K562 treated with DMSO at 1 percent for 48 hours (cell line): ENCODE data around the gene DLL1. TPM values are rescaled to one million over a fixed set of nuclear protein-coding genes. Genes with fewer than 3 reads are reported as not detected.

Experiments
- total RNA-seq: library from RNA; unstranded; fragments of 300-600 nt; gene quantifications from 2 replicates; pipeline ENCODE4 v1.2.3, GENCODE V29; 2022; ENCODE audit warnings: low replicate concordance; ENCODE audit errors: extremely low read depth

Gene DLL1
- not detected in 2 replicates for total RNA-seq

GRCh38 chr6:170290296-170291128, at the start of gene DLL1:
TSS of gene DLL1 (minus strand) at chr6:170291078. CDS start at chr6:170290139, 939 bp downstream.

GRCh38 chr6:170306324-170307079, 15.6 kb upstream of the DLL1 start, which contains the start of gene FAM120B:
TSS of gene FAM120B (plus strand) at chr6:170306758. CDS start at chr6:170317391, 10,633 bp downstream.

Other genes starting within 250 kb of the DLL1 start
- not detected in 2 replicates for gene FAM120B, start 15.7 kb upstream of the DLL1 start, total RNA-seq